AG04450 (cell line): ENCODE results near the gene GORAB. TPM values are rescaled to one million over a fixed set of nuclear protein-coding genes. Genes with fewer than 3 reads are reported as not detected.

Experiments
- CTCF ChIA-PET: fragments of 300-600, 350-600 bp; formaldehyde crosslinking; extraction: SDS; loops from one replicate; lab custom pipeline; 2022; ENCODE audit warnings: antibody characterized with exemption, inconsistent platforms; lab: Charles Lee
- POLR2A ChIA-PET: fragments of 350-600 bp; formaldehyde crosslinking; extraction: SDS; loops from one replicate; lab custom pipeline; 2021; ENCODE audit warnings: antibody characterized with exemption, inconsistent platforms; lab: Yijun Ruan, JAX
- DNase-seq: peaks from one replicate; pipeline ENCODE4 v3.0.0-alpha.2; 2011; ENCODE audit warnings: low read depth, low spot score
- H3K27ac ChIP-seq: one replicate; pipeline ENCODE4 v1.5.1; 2012; ENCODE audit warnings: low read depth, low read length, control low read depth
- H3K27me3 ChIP-seq: one replicate; pipeline ENCODE4 v1.6.0; 2012; ENCODE audit warnings: low read length; ENCODE audit not compliant: control insufficient read depth, insufficient read depth
- H3K4me3 ChIP-seq: 2 replicates; pipeline ENCODE4 v1.5.1; 2011; ENCODE audit warnings: mild to moderate bottlenecking, low read depth, low read length, control low read depth
- H3K9me3 ChIP-seq: 2 replicates; pipeline ENCODE4 v1.5.1; 2012; ENCODE audit warnings: low read length; ENCODE audit not compliant: control insufficient read depth, insufficient read depth
- CTCF ChIP-seq: IDR thresholded peaks from 2 replicates; pipeline ENCODE4 v1.5.1; 2011; ENCODE audit warnings: low read depth, low read length, control low read depth, inconsistent platforms
- polyA plus RNA-seq: library from polyadenylated mRNA; depleted of rRNA; stranded (reverse); fragments of >200 nt; gene quantifications from 2 replicates; pipeline ENCODE4 v1.2.3, GENCODE V29; 2011

GORAB gene
- polyA plus RNA-seq, 1 experiment, result 23.5 TPM

DNA sequence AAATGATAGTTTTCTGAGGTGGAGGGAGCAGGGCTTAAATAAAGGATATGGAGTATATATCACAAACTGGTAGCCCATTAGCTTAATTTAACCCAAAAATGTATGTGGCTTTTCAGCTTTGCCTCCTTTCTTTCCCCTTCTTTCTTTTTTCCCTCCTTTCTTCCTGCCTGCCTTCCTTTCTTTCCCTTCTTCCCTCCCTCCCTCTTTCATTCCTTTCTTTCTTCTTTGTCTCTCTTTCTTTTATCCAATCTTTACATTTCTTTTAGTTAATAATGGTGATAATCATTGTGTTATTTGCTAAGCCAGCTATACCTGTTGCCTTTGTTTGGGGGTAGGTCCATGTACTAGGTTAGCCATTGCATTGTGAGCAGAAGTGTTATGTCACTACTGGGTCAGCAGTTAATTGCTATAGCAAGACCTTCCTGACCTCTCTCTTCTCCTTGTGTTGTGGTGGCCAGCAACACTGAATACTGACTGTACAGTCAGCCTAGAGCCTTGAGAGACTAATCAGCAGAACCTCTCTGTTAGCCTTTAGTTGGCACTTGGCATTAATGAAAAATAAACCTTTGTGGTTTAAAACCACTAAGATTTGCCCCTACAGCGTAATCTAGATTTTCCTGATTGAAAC lies 5.1 kb downstream of the GORAB start:
- Histone ChIP-seq H3K9me3 (no peaks in the 10 kb centered on the region), H3K27ac (no peak overlapping the region), H3K27me3 (no peaks in the 10 kb centered on the region), H3K4me3 (no peak overlapping the region)
- CTCF ChIA-PET, result no interaction called here
- POLR2A ChIA-PET, result no interaction called here
- no peak for TF ChIP-seq CTCF
- no peak for DNase-seq

GRCh38 chr1:170537798-170538503 lies 6.0 kb downstream of the GORAB start:
- Histone ChIP-seq H3K27ac (no peak overlapping the region), H3K4me3 (no peak overlapping the region), H3K9me3 (no peaks in the 10 kb centered on the region), H3K27me3 (no peaks in the 10 kb centered on the region)
- DNase-seq, result no peak
- no peak for TF ChIP-seq CTCF
- ChIA-PET POLR2A (interaction anchor here (0.5 kb wide), 1 partner anchor 142 kb away, joined by 3 read pairs; no protein-coding TSS in a partner anchor), CTCF (no interaction called here)

DNA sequence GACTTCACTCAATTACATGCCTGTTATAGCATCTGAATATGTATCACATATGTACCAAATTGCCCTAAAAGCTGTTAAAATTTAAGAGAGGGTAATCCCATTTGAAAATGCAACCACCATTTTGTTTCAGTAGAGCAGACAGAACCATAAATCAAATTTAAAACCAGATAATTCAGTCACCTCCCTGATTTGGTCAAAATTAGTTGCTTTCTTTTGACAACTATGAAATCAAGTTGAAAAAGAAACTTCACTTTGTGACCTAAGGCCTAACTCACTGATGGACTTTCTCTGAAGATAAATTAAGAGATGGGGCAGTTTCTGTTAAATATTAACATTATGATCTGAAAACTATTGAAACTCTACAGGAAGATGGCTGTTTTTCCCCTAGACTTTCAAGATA lies 6.7 kb downstream of the GORAB start:
- H3K27me3 ChIP-seq, result no peaks in the 10 kb centered on the region
- ChIA-PET POLR2A (no interaction called here), CTCF (no interaction called here)
- H3K27ac ChIP-seq, result no peak overlapping the region
- no peaks in the 10 kb centered on the region for H3K9me3 ChIP-seq
- TF ChIP-seq CTCF, result no peak
- no peak for DNase-seq
- no peak overlapping the region for H3K4me3 ChIP-seq

DNA sequence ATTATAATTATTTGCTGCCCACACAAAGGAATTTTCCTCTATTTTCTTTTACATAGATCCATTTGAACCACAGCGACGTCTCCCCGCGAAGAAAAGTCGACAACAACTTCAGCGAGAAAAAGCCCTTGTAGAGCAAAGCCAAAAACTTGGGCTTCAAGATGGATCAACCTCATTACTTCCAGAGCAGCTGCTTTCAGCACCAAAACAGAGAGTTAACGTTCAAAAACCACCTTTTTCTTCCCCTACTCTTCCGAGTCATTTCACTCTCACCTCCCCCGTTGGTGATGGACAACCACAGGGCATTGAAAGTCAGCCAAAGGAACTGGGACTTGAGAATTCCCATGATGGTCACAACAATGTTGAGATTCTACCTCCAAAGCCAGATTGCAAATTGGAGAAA lies 7.2 kb downstream of the GORAB start:
- CTCF ChIA-PET, result no interaction called here
- no peaks in the 10 kb centered on the region for H3K27me3 ChIP-seq
- H3K27ac ChIP-seq, result no peak overlapping the region
- H3K4me3 ChIP-seq, result no peak overlapping the region
- no peak for TF ChIP-seq CTCF
- POLR2A ChIA-PET, result interaction anchor here (0.8 kb wide), 1 partner anchor 336 kb away, joined by 4 read pairs; no protein-coding TSS in a partner anchor
- H3K9me3 ChIP-seq, result no peaks in the 10 kb centered on the region
- no peak for DNase-seq

DNA sequence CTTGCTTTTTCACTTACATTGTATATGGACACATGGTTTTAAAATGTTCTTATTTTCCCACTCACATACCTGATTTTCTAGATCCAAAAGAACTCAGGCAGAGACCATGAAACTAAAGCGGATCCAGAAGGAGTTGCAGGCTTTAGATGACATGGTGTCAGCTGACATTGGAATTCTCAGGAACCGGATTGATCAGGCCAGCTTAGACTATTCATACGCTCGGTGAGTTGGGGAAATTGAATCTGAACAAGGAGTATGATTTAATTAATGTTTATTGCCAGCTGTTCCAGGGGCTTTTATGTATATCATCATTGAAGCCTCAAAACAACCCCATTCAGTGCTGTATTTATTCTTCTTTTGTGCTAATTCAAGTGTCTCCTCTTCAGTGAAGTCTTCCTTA lies 12.7 kb downstream of the GORAB start:
- H3K27ac ChIP-seq, result no peak overlapping the region

More for the DNA sequence above, 12.7 kb downstream of the GORAB start:
- no peak for DNase-seq
- no peaks in the 10 kb centered on the region for H3K9me3 ChIP-seq
- no peak for TF ChIP-seq CTCF
- CTCF ChIA-PET, result no interaction called here
- H3K27me3 ChIP-seq, result no peaks in the 10 kb centered on the region
- POLR2A ChIA-PET, result no interaction called here
- H3K4me3 ChIP-seq, result no peak overlapping the region
